Endothelial cell of umbilical vein (primary cell): Measurements from ENCODE around the gene CRNN. TPM values are rescaled to one million over a fixed set of nuclear protein-coding genes. Genes with fewer than 3 reads are reported as not detected.

Experiments used
- BruUV-seq: library from RNA; stranded (reverse); fragments of 400-500 nt; replicated peaks from 2 replicates; lab custom pipeline; 2021; lab: Mats Ljungman, UMichigan
- CTCF ChIA-PET: fragments of 300-600, 350-600 bp; sonication (Branson Sonifier 250); formaldehyde crosslinking; loops from one replicate; lab custom pipeline; 2021; ENCODE audit warnings: antibody characterized with exemption, inconsistent platforms; lab: Charles Lee
- POLR2A ChIA-PET: fragments of 300-600, 350-600 bp; sonication (Branson Sonifier 250); formaldehyde crosslinking; loops from one replicate; lab custom pipeline; 2021; ENCODE audit warnings: antibody characterized with exemption, inconsistent platforms; lab: Charles Lee
- DNase-seq: peaks from one replicate; pipeline ENCODE4 v3.0.0-alpha.2; 2011; ENCODE audit warnings: low read depth, low spot score
- FAIRE-seq: peaks from 2 replicates; lab custom pipeline; 2011; peaks lifted over from hg19 to GRCh38; lab: Jason Lieb, UNC
- H2AFZ ChIP-seq: 2 replicates; pipeline ENCODE4 v1.6.0; 2012; ENCODE audit warnings: low read depth, low read length, control low read depth, inconsistent platforms
- H3K27ac ChIP-seq: 2 replicates; pipeline ENCODE4 v1.5.1; 2011; ENCODE audit warnings: low read depth, mild to moderate bottlenecking, control low read depth, low read length, moderate library complexity; ENCODE audit not compliant: insufficient read depth
- H3K27me3 ChIP-seq, 2 experiments: 2 replicates each; pipeline versions ENCODE4 v1.6.0 to v1.6.1; 2011; ENCODE audit warnings: low read length in 2 of 2, mixed read lengths in 1 of 2; ENCODE audit not compliant: control insufficient read depth in 2 of 2, insufficient read depth in 2 of 2
- H3K36me3 ChIP-seq, 2 experiments: 2 replicates in 1 of 2; 3 replicates in 1 of 2; pipeline ENCODE4 v1.5.1; 2011; ENCODE audit warnings: low read length in 2 of 2, mild to moderate bottlenecking in 1 of 2, moderate library complexity in 1 of 2; ENCODE audit not compliant: control insufficient read depth in 2 of 2, insufficient read depth in 2 of 2; ENCODE audit errors: extremely low read depth in 1 of 2
- H3K4me1 ChIP-seq: 3 replicates; pipeline ENCODE4 v1.5.1; 2011; ENCODE audit warnings: mild to moderate bottlenecking, low read length; ENCODE audit not compliant: control insufficient read depth, insufficient read depth; ENCODE audit errors: extremely low read depth
- H3K4me2 ChIP-seq: 2 replicates; pipeline ENCODE4 v1.6.1; 2011; ENCODE audit warnings: low read length, control low read depth, mixed read lengths; ENCODE audit not compliant: insufficient read depth
- H3K4me3 ChIP-seq, 3 experiments: fragments of 200-600 bp in 1 of 3; sonication (generic), shearing (Covaris generic) in 1 of 3; replicated peaks in 1 of 3; 2 replicates each; pipeline ENCODE4 v1.5.1; 2011 to 2016; ENCODE audit warnings: control low read depth in 3 of 3, low read length in 3 of 3, mild to moderate bottlenecking in 2 of 3, inconsistent platforms in 1 of 3, low read depth in 1 of 3, moderate library complexity in 1 of 3; ENCODE audit not compliant: insufficient read depth in 1 of 3
- H3K79me2 ChIP-seq: 2 replicates; pipeline ENCODE4 v1.6.0; 2012; ENCODE audit warnings: low read length, inconsistent platforms; ENCODE audit not compliant: control insufficient read depth, insufficient read depth
- H3K9ac ChIP-seq: replicated peaks from 2 replicates; pipeline ENCODE3; 2011; ENCODE audit warnings: low read length, control low read depth; ENCODE audit not compliant: insufficient read depth; ENCODE audit errors: extremely low read depth
- H3K9me1 ChIP-seq: replicated peaks from 3 replicates; pipeline ENCODE4 v1.6.0; 2011; ENCODE audit warnings: mild to moderate bottlenecking, low read length; ENCODE audit not compliant: control insufficient read depth, insufficient read depth; ENCODE audit errors: extremely low read depth
- H3K9me3 ChIP-seq: replicated peaks from 2 replicates; pipeline ENCODE4 v1.5.1; 2012; ENCODE audit warnings: low read length, inconsistent platforms; ENCODE audit not compliant: control insufficient read depth, insufficient read depth
- H4K20me1 ChIP-seq: replicated peaks from 2 replicates; pipeline ENCODE3; 2011; ENCODE audit warnings: mild to moderate bottlenecking, low read length; ENCODE audit not compliant: control insufficient read depth, insufficient read depth; ENCODE audit errors: extremely low read depth
- EZH2 ChIP-seq: IDR thresholded peaks from 2 replicates; pipeline ENCODE4 v1.6.1; 2012; ENCODE audit warnings: borderline replicate concordance, low read depth, mild to moderate bottlenecking, moderate library complexity, low read length, inconsistent platforms; ENCODE audit not compliant: severe bottlenecking
- FOS ChIP-seq: IDR thresholded peaks from 2 replicates; pipeline ENCODE4 v1.6.1; 2011; ENCODE audit warnings: mild to moderate bottlenecking, low read length, moderate library complexity, borderline replicate concordance; ENCODE audit not compliant: insufficient read depth
- GATA2 ChIP-seq: IDR thresholded peaks from 2 replicates; pipeline ENCODE4 v1.7.0; 2011; ENCODE audit warnings: low read depth, mild to moderate bottlenecking, moderate library complexity, mixed read lengths, low read length; ENCODE audit not compliant: insufficient read length, insufficient read depth
- JUN ChIP-seq: IDR thresholded peaks from 2 replicates; pipeline ENCODE4 v1.6.1; 2011; ENCODE audit warnings: borderline replicate concordance, low read depth; ENCODE audit not compliant: insufficient read length, insufficient read depth
- POLR2A ChIP-seq: IDR thresholded peaks from 2 replicates; pipeline ENCODE4 v1.6.1; 2012; ENCODE audit warnings: low read depth, mild to moderate bottlenecking, control low read depth, low read length
- POLR2AphosphoS5 ChIP-seq: IDR thresholded peaks from 2 replicates; pipeline ENCODE4 v1.6.1; 2012; ENCODE audit warnings: low read depth, mild to moderate bottlenecking, control low read depth, low read length, moderate library complexity; ENCODE audit not compliant: insufficient read depth
- dilution Hi-C: fragments of 300-500 bp; cut with MboI; formaldehyde crosslinking; loops from one replicate; pipeline ENCODE4 v1.15.0; 2019; ENCODE audit warnings: low sequenced_read_pairs; ENCODE audit not compliant: extremely low pct_ligation_motif_present
- intact Hi-C: fragments of 100-400 bp; cut with micrococcal nuclease; formaldehyde crosslinking; loops from one replicate; pipeline ENCODE4 v1.10.0; 2022
- polyA plus RNA-seq, 4 experiments: library from polyadenylated mRNA; depleted of rRNA in 3 of 4; stranded (reverse) in 3 of 4; unstranded in 1 of 4; fragments of >200 nt; gene quantifications; 2 replicates each; pipeline versions ENCODE4 v1.2.1 to v1.2.3, GENCODE V29; 2011 to 2012; ENCODE audit warnings: missing spikeins in 1 of 4
- total RNA-seq: library from RNA; stranded (reverse); gene quantifications from 2 replicates; pipeline ENCODE4 v1.2.3, GENCODE V29; 2021
- TF ChIP-seq, protein P1 (sequence below), 2 donors: IDR thresholded peaks; 1 replicate in 1 of 2; 2 replicates in 1 of 2; pipeline ENCODE4 v1.5.1; 2011; ENCODE audit warnings: low read length in 2 of 2, mild to moderate bottlenecking in 2 of 2, moderate library complexity in 2 of 2, control low read depth in 1 of 2, inconsistent platforms in 1 of 2, low read depth in 1 of 2; ENCODE audit not compliant: insufficient read depth in 1 of 2; ENCODE audit errors: extremely low read depth in 1 of 2
- TF ChIP-seq, protein P2 (sequence below): IDR thresholded peaks from 2 replicates; pipeline ENCODE4 v1.6.1; 2011; ENCODE audit not compliant: insufficient read depth, insufficient read length

The CRNN gene
- total and polyA plus RNA-seq, 2 donors (not counting 3 experiments of a cell fraction or from before 2014, with no cell fraction given): not detected

DNA sequence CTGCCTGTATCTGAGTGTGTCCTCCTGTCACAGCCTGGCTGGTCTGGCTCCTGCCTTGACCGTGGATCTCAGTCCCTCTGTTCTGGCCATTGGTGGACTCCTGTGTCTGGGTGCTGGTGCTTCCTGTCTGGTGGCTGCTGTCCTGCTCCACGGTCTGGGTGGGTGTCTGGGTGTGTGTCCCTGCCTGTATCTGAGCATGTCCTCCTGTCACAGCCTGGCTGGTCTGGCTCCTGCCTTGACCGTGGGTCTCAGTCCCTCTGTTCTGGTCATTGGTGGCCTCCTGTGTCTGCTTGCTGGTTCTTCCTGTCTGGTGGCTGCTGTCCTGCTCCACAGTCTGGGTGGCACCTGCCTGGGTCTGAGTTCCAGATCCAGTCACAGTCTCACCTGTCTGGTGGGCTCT, 4.0 kb downstream of the CRNN start:
- CTCF ChIA-PET: interaction anchor here (2.3 kb wide), 1 partner anchor 48 kb away, joined by 7 read pairs; no protein-coding TSS in a partner anchor
- no peaks in the 10 kb centered on the region for H3K36me3 ChIP-seq
- DNase-seq (no peak), FAIRE-seq (no peak)
- TF ChIP-seq EZH2 (no peak), GATA2 (no peak), POLR2AphosphoS5 (no peak), POLR2A (no peak), JUN (no peak), FOS (no peak)
- TF ChIP-seq, protein P1, sequence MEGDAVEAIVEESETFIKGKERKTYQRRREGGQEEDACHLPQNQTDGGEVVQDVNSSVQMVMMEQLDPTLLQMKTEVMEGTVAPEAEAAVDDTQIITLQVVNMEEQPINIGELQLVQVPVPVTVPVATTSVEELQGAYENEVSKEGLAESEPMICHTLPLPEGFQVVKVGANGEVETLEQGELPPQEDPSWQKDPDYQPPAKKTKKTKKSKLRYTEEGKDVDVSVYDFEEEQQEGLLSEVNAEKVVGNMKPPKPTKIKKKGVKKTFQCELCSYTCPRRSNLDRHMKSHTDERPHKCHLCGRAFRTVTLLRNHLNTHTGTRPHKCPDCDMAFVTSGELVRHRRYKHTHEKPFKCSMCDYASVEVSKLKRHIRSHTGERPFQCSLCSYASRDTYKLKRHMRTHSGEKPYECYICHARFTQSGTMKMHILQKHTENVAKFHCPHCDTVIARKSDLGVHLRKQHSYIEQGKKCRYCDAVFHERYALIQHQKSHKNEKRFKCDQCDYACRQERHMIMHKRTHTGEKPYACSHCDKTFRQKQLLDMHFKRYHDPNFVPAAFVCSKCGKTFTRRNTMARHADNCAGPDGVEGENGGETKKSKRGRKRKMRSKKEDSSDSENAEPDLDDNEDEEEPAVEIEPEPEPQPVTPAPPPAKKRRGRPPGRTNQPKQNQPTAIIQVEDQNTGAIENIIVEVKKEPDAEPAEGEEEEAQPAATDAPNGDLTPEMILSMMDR (IDR thresholded peaks at IDR 0.05; ENCODE audit: extremely low read depth in 1 of 2, insufficient read depth in 1 of 2, low read depth in 1 of 2, low read length in 2 of 2): no peak
- TF ChIP-seq, protein P2, sequence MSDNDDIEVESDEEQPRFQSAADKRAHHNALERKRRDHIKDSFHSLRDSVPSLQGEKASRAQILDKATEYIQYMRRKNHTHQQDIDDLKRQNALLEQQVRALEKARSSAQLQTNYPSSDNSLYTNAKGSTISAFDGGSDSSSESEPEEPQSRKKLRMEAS: no peak
- dilution Hi-C loops: no loop called here
- no peak overlapping the region for H3K27ac ChIP-seq
- no peaks in the 10 kb centered on the region for H3K4me1 ChIP-seq
- BruUV-seq: no TSS peak
- H4K20me1 ChIP-seq: no peaks in the 10 kb centered on the region
- intact Hi-C loops: no loop called here
- H3K9me1 ChIP-seq: no peaks in the 10 kb centered on the region
- no peak overlapping the region for H3K4me3 ChIP-seq
- H3K79me2 ChIP-seq: no peaks in the 10 kb centered on the region
- POLR2A ChIA-PET: no interaction called here
- no peaks in the 10 kb centered on the region for H3K9me3 ChIP-seq
- H3K4me2 ChIP-seq: no peak overlapping the region
- no peak overlapping the region for H3K9ac ChIP-seq
- no peak overlapping the region for H2AFZ ChIP-seq
- H3K27me3 ChIP-seq: no peaks in the 10 kb centered on the region
